Epithelial cell of proximal tubule (primary cell): ENCODE results near the gene EHBP1. TPM values are rescaled to one million over a fixed set of nuclear protein-coding genes. Genes with fewer than 3 reads are reported as not detected.

ENCODE experiments used
- DNase-seq: peaks from one replicate; pipeline ENCODE4 v3.0.0-alpha.2; 2011; ENCODE audit warnings: low read depth
- H3K4me3 ChIP-seq: 2 replicates; pipeline ENCODE4 v1.5.1; 2011; ENCODE audit warnings: low read depth, mild to moderate bottlenecking, low read length
- CTCF ChIP-seq: conservative IDR thresholded peaks from 2 replicates; pipeline ENCODE4 v1.5.1; 2012; ENCODE audit warnings: low read depth, mild to moderate bottlenecking, low read length
- total RNA-seq: library from RNA; depleted of rRNA; stranded (reverse); fragments of >200 nt; gene quantifications from 2 replicates; pipeline ENCODE4 v1.2.3, GENCODE V29; 2015

Gene EHBP1
- total RNA-seq, 1 donor from 2014 or later: 18.1 TPM

GRCh38 chr2:63058144-63058920, 352.8 kb downstream of the EHBP1 start:
- DNase-seq: no peak
- no peak overlapping the region for H3K4me3 ChIP-seq
- no peak for TF ChIP-seq CTCF

GRCh38 chr2:63058921-63059792, 353.6 kb downstream of the EHBP1 start:
- no peak for TF ChIP-seq CTCF
- H3K4me3 ChIP-seq: no peak overlapping the region
- no peak for DNase-seq

- no peak for TF ChIP-seq CTCF
- no peak overlapping the region for H3K4me3 ChIP-seq
- no peak for DNase-seq
These were observed 354.4 kb downstream of the EHBP1 start for GRCh38 chr2:63059793-63060471.

GRCh38 chr2:63060472-63060991, 355.0 kb downstream of the EHBP1 start:
- H3K4me3 ChIP-seq: no peak overlapping the region
- DNase-seq: no peak
- TF ChIP-seq CTCF: no peak

GRCh38 chr2:63064197-63064596, 358.7 kb downstream of the EHBP1 start:
- no peak for DNase-seq
- no peak overlapping the region for H3K4me3 ChIP-seq
- no peak for TF ChIP-seq CTCF

- no peak for TF ChIP-seq CTCF
- no peak for DNase-seq
- H3K4me3 ChIP-seq: no peak overlapping the region
These were observed 359.1 kb downstream of the EHBP1 start for GRCh38 chr2:63064661-63065060.
